ENCODE measurements around the gene ZFAND5. TPM values are rescaled to one million over a fixed set of nuclear protein-coding genes. Genes with fewer than 3 reads are reported as not detected.
A peak's percentile ranks its signal among the peaks of the same experiment; 100 is the strongest.

ZFAND5 gene
- total and polyA plus RNA-seq, 2 experiments from 2014 or later: 138 to 216 TPM

DNA sequence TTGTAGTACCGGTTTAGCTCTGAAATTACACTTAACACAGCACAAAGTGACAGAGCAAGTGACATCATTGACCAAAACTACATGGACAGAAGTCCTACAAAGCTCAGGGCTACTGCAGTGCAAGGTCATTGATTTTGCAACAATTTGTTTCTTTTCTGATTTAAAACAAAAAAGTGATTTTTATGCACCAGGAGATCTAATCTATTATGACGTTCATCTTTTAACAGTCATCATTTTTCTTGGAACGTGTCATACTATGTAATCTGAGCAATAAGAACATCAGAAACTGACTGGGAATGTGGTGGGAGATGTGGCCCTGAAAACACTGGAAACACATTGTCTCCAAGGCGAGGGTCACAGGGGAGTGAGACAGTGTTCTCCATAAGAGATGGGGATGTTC lies 17.4 kb upstream of the ZFAND5 start:
- ATAC-seq: no peak
- H3K27ac ChIP-seq (ENCODE audit: low read depth): no peak overlapping the region

More for the DNA sequence above, 17.4 kb upstream of the ZFAND5 start:
- H3K9me3 Mint-ChIP-seq: no peaks in the 10 kb centered on the region
- no peaks in the 10 kb centered on the region for H3K36me3 ChIP-seq (ENCODE audit: insufficient read depth)
- DNase-seq (ENCODE audit: low spot score): no peak
- no peaks in the 10 kb centered on the region for H3K27me3 Mint-ChIP-seq (ENCODE audit: insufficient read depth, low read depth, poor library complexity)
- H3K4me2 ChIP-seq: no peak overlapping the region
- H2AFZ ChIP-seq: 0 out of 2 replicates have a peak overlapping the region, but pooled peaks have one; percentile 9
- no peak overlapping the region for H3K4me3 Mint-ChIP-seq
- no peaks in the 10 kb centered on the region for H4K20me1 ChIP-seq (replicated peaks; ENCODE audit: insufficient read depth)
- H3K4me1 Mint-ChIP-seq: peaks cover 4% of the 10 kb centered on the region; the same call in 2 of the 3 replicates
- H3K36me3 Mint-ChIP-seq (ENCODE audit: low read depth): no peaks in the 10 kb centered on the region
- H3F3A ChIP-seq (replicated peaks; ENCODE audit: low read depth): no peaks in the 10 kb centered on the region
- H3K79me2 ChIP-seq (replicated peaks; ENCODE audit: insufficient read depth): no peaks in the 10 kb centered on the region
- TF ChIP-seq ZNF331 (CRISPR knock-in tag; IDR thresholded peaks at IDR 0.05; ENCODE audit: low read depth) (no peak), POLR2AphosphoS5 (IDR thresholded peaks at IDR 0.05; ENCODE audit: low read depth) (no peak), STAT1 (IDR thresholded peaks at IDR 0.05; ENCODE audit: unreplicated experiment) (no peak), JUNB (IDR thresholded peaks at IDR 0.05; ENCODE audit: unreplicated experiment) (no peak), EZH2phosphoT487 (IDR thresholded peaks at IDR 0.05; ENCODE audit: unreplicated experiment) (no peak), CREB1 (CRISPR knock-in tag; IDR thresholded peaks at IDR 0.05; ENCODE audit: low read depth) (no peak), NANOG (IDR thresholded peaks at IDR 0.05; ENCODE audit: borderline replicate concordance) (no peak), ZNF114 (CRISPR knock-in tag; IDR thresholded peaks at IDR 0.05) (no peak)
- TF ChIP-seq, protein P1, sequence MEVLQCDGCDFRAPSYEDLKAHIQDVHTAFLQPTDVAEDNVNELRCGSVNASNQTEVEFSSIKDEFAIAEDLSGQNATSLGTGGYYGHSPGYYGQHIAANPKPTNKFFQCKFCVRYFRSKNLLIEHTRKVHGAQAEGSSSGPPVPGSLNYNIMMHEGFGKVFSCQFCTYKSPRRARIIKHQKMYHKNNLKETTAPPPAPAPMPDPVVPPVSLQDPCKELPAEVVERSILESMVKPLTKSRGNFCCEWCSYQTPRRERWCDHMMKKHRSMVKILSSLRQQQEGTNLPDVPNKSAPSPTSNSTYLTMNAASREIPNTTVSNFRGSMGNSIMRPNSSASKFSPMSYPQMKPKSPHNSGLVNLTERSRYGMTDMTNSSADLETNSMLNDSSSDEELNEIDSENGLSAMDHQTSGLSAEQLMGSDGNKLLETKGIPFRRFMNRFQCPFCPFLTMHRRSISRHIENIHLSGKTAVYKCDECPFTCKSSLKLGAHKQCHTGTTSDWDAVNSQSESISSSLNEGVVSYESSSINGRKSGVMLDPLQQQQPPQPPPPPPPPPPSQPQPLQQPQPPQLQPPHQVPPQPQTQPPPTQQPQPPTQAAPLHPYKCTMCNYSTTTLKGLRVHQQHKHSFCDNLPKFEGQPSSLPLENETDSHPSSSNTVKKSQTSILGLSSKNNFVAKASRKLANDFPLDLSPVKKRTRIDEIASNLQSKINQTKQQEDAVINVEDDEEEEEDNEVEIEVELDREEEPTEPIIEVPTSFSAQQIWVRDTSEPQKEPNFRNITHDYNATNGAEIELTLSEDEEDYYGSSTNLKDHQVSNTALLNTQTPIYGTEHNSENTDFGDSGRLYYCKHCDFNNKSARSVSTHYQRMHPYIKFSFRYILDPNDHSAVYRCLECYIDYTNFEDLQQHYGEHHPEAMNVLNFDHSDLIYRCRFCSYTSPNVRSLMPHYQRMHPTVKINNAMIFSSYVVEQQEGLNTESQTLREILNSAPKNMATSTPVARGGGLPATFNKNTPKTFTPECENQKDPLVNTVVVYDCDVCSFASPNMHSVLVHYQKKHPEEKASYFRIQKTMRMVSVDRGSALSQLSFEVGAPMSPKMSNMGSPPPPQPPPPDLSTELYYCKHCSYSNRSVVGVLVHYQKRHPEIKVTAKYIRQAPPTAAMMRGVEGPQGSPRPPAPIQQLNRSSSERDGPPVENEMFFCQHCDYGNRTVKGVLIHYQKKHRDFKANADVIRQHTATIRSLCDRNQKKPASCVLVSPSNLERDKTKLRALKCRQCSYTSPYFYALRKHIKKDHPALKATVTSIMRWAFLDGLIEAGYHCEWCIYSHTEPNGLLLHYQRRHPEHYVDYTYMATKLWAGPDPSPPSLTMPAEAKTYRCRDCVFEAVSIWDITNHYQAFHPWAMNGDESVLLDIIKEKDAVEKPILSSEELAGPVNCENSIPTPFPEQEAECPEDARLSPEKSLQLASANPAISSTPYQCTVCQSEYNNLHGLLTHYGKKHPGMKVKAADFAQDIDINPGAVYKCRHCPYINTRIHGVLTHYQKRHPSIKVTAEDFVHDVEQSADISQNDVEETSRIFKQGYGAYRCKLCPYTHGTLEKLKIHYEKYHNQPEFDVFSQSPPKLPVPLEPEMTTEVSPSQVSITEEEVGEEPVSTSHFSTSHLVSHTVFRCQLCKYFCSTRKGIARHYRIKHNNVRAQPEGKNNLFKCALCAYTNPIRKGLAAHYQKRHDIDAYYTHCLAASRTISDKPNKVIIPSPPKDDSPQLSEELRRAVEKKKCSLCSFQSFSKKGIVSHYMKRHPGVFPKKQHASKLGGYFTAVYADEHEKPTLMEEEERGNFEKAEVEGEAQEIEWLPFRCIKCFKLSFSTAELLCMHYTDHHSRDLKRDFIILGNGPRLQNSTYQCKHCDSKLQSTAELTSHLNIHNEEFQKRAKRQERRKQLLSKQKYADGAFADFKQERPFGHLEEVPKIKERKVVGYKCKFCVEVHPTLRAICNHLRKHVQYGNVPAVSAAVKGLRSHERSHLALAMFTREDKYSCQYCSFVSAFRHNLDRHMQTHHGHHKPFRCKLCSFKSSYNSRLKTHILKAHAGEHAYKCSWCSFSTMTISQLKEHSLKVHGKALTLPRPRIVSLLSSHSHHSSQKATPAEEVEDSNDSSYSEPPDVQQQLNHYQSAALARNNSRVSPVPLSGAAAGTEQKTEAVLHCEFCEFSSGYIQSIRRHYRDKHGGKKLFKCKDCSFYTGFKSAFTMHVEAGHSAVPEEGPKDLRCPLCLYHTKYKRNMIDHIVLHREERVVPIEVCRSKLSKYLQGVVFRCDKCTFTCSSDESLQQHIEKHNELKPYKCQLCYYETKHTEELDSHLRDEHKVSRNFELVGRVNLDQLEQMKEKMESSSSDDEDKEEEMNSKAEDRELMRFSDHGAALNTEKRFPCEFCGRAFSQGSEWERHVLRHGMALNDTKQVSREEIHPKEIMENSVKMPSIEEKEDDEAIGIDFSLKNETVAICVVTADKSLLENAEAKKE (CRISPR knock-in tag; IDR thresholded peaks at IDR 0.05): no peak
- TF ChIP-seq, protein P2, sequence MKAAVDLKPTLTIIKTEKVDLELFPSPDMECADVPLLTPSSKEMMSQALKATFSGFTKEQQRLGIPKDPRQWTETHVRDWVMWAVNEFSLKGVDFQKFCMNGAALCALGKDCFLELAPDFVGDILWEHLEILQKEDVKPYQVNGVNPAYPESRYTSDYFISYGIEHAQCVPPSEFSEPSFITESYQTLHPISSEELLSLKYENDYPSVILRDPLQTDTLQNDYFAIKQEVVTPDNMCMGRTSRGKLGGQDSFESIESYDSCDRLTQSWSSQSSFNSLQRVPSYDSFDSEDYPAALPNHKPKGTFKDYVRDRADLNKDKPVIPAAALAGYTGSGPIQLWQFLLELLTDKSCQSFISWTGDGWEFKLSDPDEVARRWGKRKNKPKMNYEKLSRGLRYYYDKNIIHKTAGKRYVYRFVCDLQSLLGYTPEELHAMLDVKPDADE (IDR thresholded peaks at IDR 0.05): no peak
- no peaks in the 10 kb centered on the region for H3K9me2 ChIP-seq (ENCODE audit: insufficient read depth)
- H3K4me1 ChIP-seq (ENCODE audit: insufficient read depth): peaks cover 12% of the 10 kb centered on the region
- no peak overlapping the region for H3K4me3 ChIP-seq
- no peaks in the 10 kb centered on the region for H3K27me3 ChIP-seq (ENCODE audit: insufficient read depth)
- no peak overlapping the region for H3K27ac Mint-ChIP-seq
